Omental fat pad (tissue), 4 donors: ENCODE measurements around the gene ITPR2. TPM values are rescaled to one million over a fixed set of nuclear protein-coding genes. Genes with fewer than 3 reads are reported as not detected.
A peak's percentile ranks its signal among the peaks of the same experiment; 100 is the strongest.

Experiments
- ATAC-seq: fragments of 150-250 bp; one replicate; pipeline ENCODE4 v1.9.1; 2016; ENCODE audit warnings: mild to moderate bottlenecking, moderate library complexity; ENCODE audit not compliant: low FRiP score
- DNase-seq: peaks from one replicate; pipeline ENCODE4 v3.0.0-alpha.2; 2019; ENCODE audit warnings: low spot score
- total RNA-seq, 4 donors: library from RNA; depleted of rRNA; stranded (reverse); fragments of >200 nt; gene quantifications; one replicate each; pipeline ENCODE4 v1.1.0, GENCODE V29; 2016
- TF ChIP-seq, protein P1 (sequence below), 3 donors: fragments of 450-650 bp; IDR thresholded peaks; one replicate each; pipeline ENCODE4 v1.5.1; 2016 to 2017; ENCODE audit warnings: antibody characterized with exemption in 3 of 3, mild to moderate bottlenecking in 3 of 3, moderate library complexity in 2 of 3

The ITPR2 gene
- total RNA-seq, 4 donors from 2014 or later: 39.0 to 62.9 (median 47.4) TPM

DNA sequence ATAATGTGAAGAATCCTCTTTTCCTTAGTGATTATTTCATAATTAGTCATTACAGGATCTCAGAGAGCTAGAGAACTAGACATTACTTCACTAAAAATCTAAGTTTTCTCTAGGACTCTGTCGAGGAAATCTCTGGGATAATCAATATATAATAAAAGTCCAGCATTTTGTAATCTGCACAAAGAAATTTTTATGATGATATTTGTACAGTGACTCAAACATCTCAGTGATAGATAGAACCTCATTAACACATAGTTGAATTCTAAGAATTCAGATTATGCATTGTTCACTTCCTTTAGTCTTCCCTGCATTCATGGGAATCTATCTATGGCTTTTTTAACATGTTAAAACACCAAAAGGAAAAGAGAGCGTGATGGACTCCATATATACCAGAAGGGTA lies 11.0 kb downstream of the ITPR2 start:
- DNase-seq: no peak
- ATAC-seq: no peak
- TF ChIP-seq, protein P1, sequence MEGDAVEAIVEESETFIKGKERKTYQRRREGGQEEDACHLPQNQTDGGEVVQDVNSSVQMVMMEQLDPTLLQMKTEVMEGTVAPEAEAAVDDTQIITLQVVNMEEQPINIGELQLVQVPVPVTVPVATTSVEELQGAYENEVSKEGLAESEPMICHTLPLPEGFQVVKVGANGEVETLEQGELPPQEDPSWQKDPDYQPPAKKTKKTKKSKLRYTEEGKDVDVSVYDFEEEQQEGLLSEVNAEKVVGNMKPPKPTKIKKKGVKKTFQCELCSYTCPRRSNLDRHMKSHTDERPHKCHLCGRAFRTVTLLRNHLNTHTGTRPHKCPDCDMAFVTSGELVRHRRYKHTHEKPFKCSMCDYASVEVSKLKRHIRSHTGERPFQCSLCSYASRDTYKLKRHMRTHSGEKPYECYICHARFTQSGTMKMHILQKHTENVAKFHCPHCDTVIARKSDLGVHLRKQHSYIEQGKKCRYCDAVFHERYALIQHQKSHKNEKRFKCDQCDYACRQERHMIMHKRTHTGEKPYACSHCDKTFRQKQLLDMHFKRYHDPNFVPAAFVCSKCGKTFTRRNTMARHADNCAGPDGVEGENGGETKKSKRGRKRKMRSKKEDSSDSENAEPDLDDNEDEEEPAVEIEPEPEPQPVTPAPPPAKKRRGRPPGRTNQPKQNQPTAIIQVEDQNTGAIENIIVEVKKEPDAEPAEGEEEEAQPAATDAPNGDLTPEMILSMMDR (IDR thresholded peaks at IDR 0.05): no peak

DNA sequence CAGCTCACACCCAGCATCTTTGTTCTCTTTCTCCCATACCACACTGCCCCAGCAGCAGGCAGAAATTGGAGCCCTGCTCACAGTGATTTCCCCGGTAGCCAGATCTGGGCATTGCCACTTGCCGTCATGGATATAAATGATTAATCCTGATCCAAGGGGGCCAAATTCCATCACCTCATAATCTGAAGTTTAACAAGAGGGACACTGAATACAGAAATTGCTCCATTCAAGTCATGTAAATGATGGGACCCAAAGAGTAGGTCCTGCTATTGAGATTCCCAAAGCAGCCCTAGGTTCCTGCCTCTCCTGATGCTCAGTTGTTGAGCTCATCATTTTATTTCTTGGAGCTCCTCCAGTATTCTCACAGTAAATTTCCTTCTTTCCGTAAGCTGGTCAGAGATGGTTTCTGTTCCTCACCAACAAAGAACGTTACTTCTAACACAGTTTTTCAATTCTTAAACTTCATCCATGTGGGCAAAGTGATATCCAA lies 11.7 kb downstream of the ITPR2 start:
- ATAC-seq (peak; percentile 59), DNase-seq (no peak)
- TF ChIP-seq, protein P1 (IDR thresholded peaks at IDR 0.05): no peak

DNA sequence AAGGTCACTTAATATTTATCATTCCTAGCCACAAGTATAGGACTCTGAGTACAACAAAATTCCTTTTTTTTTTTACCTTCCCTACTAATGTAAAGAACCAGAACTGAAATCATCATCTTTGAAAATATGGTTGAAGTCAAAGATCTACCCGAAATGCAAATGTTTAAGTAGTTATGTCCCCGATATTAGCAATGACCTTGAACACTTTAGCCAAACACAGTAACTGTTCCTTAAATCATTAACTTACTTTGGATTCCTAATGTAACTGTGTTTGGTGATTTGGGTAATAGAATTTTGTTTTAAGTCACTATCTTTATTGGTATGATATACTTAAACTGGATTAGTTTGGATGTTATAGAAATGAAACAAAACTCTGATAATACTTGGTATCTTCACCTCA lies 14.4 kb downstream of the ITPR2 start:
- DNase-seq (no peak), ATAC-seq (no peak)
- TF ChIP-seq, protein P1 (IDR thresholded peaks at IDR 0.05): no peak

DNA sequence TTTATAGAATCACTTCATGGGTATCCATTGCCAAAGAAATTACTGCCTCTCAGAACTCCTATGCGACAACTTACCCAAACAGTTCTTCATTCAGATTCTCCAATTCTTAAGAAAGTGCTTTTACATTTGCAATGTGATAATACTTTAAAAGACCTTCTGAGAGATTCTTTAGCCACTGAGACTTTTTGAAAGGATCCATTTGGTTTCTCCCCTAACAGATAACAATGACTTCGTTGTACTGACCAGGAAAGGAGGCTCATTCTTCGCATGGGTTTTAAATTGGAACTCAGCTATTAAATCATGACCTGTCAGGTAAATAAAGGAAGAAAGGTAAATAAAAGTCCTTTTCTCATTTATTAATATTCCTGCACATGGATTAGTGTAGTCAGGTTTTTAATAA lies 14.8 kb downstream of the ITPR2 start:
- DNase-seq: no peak
- no peak for ATAC-seq
- TF ChIP-seq, protein P1 (IDR thresholded peaks at IDR 0.05): no peak

DNA sequence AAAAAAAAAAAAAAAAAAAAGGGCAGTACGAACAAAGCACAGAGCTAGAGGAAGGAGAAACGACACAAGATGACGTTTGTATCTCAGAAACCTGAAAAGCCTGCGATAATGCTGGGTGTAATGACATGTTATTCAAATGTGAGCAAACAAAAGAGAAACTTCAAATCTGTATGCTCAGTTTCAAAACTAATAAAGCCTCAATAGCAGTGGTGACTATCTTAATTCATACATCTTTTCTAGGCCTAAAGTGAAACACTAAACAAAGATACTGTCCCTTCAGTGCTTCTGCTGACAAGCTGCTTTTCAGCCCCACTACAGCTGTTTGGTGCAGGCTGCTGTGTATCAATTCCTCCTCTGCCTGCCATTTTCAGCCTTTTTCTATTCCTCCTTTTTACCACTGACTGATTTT lies 15.8 kb downstream of the ITPR2 start:
- ATAC-seq (no peak), DNase-seq (no peak)
- TF ChIP-seq, protein P1 (IDR thresholded peaks at IDR 0.05): no peak

DNA sequence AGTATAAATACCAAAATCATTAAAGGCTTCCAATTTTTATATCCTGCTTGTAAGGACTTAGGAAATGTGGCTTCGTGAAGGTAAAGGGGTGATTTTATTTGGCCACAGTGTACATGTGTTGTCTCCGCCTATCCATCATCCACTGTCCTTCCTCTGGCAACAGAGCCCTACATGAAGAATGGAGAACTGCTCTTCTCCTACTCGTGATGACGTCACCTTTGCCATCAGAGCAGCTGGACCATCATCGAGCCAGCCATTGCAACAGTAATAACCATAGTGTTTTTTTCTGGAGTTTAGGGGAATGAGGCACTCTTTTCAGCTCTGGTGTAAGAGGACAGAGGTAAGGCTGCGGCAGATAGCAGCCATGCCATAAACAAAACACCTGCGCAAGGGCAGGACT lies 19.2 kb downstream of the ITPR2 start:
- DNase-seq (no peak), ATAC-seq (no peak)
- TF ChIP-seq, protein P1 (IDR thresholded peaks at IDR 0.05): no peak

DNA sequence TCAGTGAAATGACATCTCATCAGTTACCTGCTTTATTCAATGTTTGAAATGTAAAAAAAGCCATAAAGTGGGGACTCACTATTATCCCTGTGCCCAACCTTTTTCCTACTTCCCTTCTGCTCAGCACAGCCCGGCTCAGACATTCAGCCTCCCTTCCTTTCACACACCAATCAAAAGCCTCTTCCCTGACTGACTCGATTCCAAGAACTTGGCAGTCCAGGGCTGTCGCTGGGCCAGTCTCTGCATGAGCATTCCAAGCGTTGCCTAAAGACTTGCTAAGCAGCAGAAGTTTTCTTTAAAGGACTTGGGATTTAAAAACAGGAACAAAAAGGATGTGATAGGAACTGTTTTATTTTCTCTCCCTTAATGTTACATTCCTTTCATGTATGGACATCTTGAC lies 22.7 kb downstream of the ITPR2 start:
- TF ChIP-seq, protein P1 (IDR thresholded peaks at IDR 0.05): no peak
- DNase-seq: no peak
- ATAC-seq: peak; percentile 73
